Sigmoid colon (tissue), 4 donors: ENCODE results near the gene NAT14.

ENCODE experiments used
- CTCF ChIP-seq, 4 experiments: fragments of 450-650 bp in 3 of 4; fragments of 200-600 bp in 1 of 4; IDR thresholded peaks; one replicate each; pipeline ENCODE4 v1.5.1; 2016 to 2019; ENCODE audit warnings: antibody characterized with exemption in 4 of 4, mild to moderate bottlenecking in 3 of 4, moderate library complexity in 2 of 4
- POLR2AphosphoS5 ChIP-seq, 4 donors: sonication (generic); formaldehyde crosslinking; IDR thresholded peaks; one replicate each; pipeline ENCODE4 v1.6.1; 2017; ENCODE audit warnings: antibody characterized with exemption in 4 of 4

GRCh38 chr19:55442372-55442961, 42.5 kb upstream of the NAT14 start:
- TF ChIP-seq POLR2AphosphoS5 (IDR thresholded peaks at IDR 0.05) (no peak), CTCF (IDR thresholded peaks at IDR 0.05) (no peak)
